Measurements from ENCODE around the gene DMXL1.

The DMXL1 gene

GRCh38 chr5:119270960-119271757, 200.3 kb downstream of the DMXL1 start:
- DNase-seq, result no peak

- no peak for DNase-seq
These were observed 201.2 kb downstream of the DMXL1 start for GRCh38 chr5:119271758-119272730.

DNA sequence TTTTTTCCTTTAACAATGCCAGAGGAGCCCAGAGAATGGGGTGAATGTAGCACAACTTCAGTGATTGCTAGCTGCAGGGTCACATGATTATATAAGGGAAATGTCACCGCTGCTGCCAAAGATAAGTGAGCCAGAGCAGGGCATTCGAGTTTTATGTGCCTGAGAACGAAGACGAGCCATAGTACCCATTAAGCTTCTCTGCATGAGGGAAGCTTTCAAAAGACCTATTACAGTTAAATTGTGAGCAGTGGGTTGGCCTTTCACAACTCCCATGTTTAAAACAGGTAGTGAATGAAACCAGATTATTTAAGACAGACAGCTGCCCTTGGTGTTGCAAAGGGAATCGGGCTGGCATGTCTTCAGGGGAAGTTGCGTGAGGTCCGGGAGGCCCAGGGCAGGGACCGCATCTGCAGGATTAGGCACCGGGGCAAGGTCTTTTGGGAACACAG, 202.5 kb downstream of the DMXL1 start:
- DNase-seq, result no peak

DNA sequence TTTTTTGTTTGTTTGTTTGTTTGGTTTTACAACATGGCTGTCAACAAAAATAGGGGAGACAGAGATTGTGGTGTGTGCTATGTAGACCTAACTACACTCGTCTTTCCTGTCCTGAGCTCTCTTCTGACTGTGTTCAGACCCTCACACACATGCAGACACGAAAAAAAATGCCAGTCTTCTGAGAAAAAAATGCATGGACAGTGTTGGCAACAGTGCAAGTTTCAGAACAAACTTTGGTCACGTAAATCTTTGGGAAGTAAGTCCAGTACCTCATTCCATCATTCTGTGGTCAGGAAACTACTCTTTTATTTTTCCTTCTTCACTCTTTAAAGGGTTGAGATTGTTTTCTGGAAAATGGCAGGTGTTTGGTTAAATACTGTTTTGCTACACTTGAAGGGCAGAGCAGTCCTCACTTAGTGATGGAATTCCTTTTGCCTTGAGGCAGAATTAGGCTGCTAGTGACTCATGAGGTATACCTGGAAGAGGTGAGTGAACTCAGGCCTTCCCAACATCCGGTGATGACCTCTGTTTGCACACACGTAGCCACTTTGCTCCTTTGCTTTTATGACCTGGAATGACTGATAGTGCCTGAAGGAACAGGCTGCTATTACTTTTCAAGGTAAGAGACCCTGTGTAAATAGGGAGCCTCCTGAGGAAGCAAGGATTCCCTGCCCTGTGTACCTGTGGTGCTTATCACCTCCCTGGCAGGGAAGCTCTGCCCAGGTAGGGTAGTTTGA, 203.3 kb downstream of the DMXL1 start:
- no peak for DNase-seq

DNA sequence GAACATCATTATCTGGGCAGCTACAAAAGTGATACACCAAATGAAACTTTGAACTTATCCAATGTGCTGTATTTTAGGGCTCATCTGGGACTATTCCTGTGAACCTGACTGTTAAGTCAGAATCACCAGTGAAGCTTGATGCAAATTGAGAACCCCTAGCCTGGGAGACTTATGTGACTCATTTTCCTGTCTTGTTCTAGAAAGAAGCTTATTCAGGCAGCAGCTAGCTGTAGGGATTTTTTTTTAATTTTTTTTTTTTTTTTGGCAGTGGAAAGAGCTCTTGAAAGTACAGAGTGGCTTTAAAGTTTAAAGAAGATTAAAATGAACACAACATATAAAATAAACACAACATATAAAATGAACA, 203.9 kb downstream of the DMXL1 start:
- DNase-seq, result no peak

DNA sequence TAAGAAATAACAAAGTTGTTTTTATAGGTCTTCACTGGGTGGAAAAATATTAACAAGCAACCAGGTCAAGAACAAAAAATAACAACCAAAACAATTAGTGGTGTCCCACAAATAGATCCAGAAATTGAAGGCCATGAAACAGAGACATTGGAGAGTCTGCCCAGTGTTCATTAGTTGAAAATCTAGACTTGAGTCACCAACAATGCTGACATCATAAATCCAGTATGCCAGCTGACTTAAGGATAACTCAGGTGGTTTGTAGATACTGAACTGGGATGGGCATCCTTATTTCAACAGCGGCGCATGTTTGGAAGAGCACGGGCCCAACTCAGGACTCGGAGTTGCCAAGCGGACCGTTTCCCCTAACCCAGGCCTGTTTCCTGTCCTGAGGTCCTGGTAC, 204.3 kb downstream of the DMXL1 start:
- no peak for DNase-seq

DNA sequence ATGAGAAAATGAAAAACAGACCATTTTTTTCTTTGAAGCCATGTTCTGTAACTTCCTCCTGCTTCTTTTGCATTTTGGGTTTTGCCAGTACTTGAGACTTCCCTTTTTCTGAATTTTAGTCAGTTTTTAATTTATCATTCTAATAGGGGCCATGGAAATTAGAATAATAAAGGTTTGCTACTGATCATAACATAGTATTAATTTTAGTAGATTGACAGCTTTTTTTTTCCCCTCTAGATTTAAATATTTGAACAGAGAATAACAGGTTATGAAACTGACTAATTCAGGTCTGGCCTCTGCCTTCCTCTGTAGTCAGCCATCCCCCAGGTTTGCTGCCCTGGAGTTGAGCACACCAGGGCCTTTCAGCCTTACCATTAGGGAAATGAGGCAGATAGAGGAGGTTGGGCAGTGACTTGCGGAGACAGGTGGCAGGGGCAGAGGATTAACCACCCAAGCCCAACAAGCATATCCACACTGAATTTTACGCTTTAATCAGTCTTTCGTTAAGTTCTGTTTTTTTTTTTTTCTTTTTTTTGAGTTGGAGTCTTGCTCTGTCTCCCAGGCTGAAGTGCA, 204.8 kb downstream of the DMXL1 start:
- DNase-seq, result no peak

DNA sequence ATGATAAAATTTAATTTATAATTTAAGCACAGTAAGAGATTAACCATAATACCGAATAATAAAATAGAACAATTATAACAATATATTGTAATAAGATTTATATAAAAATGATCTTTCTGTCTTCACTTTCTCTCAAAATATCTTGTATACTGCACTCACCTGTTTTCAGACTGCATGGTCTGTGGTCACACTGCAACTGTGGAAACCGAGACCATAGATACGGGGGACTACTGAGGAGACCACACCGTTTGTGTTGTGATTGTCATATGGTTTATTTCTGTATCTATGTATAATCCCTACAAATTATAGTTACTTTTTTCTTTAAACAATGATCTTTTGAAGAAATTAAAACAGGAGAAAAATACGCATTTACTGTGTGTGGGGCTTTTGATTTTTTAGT, 206.1 kb downstream of the DMXL1 start:
- no peak for DNase-seq

DNA sequence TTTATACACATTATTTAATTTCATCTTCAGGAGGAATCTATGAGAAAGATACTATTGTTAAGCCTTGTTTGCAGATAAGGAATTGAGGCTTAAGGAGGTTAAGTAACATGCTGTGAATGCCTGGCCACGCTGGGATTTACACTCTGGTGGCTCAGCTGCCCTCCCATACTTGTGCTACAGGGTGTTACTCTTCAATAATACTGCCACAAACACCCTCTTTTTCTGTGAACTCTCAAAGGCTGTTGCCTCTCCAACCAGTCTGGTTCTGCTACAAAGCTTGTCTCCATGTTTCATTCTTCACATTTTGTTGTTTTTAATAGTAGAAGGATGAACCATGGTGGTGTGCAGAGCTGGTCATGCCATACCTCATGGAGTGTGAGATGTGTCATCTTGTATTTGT, 208.2 kb downstream of the DMXL1 start:
- no peak for DNase-seq

DNA sequence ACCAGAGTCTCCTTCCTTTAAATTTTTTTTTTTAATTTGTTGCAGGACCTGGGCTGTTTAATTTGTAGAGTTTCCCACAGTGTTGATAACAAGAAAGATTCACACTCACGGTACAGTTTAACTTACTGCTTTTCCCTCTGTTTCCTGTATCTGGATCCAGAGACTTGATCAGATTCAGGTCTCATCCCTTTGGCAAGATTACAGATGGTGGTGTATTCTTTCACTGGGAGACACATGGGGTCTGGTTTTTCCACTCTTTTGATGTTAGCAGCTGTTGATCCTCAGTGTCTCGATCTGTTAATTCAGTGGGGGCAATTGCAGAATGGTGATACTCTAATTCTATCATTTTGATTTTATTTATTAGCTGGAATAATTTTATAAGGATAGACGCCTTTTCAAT, 209.5 kb downstream of the DMXL1 start:
- DNase-seq, result no peak

DNA sequence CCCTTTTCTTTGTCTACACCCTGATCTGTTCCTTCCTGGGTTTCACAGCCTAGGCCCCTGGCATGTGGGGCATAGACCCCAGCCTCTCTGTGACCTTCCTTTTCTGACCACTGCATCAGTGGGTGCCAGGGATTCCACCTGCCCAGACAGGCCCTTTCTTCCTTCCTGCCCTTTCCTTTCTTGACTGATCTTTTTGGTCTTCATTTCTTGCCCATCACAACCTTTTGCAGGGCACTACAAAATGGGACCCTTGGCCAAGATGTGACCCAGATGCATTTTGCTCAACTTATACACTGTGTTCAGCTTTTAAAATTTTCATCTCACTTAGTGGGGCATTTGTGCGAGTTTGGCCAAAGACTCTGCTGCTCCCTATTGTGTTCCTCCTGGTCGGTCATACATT, 211.7 kb downstream of the DMXL1 start:
- DNase-seq, result no peak

- no peak for DNase-seq
These were observed 213.1 kb downstream of the DMXL1 start for GRCh38 chr5:119284031-119284430.

DNA sequence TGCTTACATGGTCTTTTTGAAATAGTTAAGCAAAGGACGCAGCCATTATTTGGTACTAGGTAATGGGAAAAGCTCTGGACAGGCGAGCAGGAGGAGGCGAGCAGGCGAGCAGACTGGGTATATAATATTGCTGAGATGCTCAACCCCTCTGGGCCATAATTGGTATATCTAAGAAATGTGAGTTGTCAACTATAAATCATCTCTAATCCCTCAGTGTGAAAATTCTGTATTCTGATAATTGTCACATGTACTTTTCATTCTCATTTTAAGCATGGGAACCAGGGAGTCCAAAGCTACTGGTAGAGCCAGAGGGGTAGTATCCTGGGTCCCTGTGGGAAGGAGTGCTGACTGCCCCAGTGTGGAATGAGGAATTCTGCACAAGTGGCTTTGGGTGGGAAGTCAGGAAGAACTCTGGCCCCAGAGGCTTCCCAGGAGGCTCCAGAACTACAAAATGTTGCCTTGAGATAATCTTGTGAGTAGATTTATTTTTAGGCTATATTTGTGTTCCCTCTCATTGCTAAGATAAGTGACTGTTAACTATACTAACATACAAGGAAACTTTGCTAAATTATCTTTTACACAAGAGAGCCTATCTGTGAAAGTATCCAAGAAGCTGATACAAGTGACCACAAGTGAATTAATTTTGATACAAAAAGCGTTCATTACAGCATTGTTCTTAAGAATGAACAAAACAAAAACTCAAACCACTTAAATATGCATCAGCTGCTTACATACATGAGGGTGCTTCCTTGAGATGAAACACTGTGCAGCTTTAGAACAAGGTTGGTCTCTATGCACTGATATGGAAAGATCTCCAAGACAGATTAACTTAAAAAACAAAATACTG, 214.4 kb downstream of the DMXL1 start:
- no peak for DNase-seq

DNA sequence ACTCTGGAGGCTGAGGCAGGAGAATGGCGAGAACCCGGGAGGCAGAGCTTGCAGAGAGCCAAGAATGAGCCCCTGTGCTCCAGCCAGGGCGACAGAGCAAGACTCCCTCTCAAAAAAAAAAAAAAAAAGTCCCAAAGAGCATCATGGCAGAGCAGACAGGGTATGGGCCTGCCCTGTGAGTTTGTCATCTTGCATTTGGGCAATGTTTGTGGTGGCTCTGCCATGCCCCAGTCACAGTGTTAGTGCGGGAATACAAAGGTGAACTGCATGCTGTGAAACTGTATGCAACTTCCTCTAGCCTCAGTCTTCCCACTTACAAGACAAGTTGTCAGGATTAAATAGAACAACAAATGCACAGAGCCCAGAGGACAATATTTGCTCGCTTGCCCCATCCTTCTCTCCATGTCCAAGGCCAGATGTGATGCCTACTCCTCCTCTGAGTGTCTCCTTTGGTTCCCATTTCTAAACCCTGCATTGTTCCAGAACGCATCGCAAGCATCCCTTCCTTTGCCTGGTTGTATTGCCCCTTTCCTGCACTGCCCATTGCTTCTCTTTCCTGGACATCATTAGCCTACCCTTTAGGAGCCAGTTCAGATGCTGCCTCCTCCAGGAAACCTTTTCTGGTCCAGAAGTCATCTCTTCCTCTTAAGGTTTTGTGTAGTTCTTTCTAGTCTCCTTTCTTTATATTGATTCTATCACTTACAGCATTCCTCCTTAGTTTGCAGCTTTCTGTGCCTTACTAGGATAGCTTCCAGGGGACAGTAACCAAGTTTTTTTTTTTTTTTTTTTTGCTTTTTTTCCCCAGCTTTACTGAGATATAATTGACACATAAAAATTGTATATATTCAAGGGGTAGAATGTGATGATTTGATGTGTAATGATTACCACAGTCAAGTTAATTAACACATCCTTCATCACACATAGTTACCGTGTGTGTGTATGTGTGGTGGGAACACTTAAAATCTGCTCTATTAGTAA, 215.9 kb downstream of the DMXL1 start:
- no peak for DNase-seq

- no peak for DNase-seq
These were observed 216.7 kb downstream of the DMXL1 start for GRCh38 chr5:119287547-119288111.

- no peak for DNase-seq
These were observed 217.6 kb downstream of the DMXL1 start for GRCh38 chr5:119288379-119289033.

DNA sequence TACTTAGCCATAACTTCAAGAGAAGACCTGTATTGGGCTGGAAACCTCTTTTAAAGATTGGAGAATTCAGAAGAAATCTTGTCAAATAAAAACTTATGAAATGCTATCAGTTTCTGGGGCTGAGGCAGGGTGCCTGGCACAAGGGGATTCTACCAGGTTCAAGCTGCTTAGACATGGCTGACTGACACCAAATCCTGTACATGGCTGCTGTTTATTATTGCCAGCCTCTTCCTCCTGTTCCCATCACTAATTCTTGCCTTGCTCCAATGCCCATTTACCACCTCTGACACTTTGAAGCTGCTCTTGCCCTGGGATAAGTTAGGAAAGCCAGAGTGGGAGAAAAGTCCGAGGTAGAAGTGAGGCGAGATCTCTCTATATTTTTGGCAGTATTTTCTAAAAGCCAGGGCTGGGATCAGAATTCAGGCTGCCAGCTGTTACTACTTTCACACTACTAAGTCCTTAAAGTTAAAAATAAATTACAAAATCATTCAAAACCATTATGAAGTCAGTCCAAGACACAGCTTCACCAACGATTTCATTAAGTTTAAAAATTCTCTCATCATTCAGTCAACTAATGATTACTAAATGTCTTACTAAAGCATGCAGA, 218.7 kb downstream of the DMXL1 start:
- no peak for DNase-seq

- no peak for DNase-seq
These were observed 219.3 kb downstream of the DMXL1 start for GRCh38 chr5:119290161-119290569.

DNA sequence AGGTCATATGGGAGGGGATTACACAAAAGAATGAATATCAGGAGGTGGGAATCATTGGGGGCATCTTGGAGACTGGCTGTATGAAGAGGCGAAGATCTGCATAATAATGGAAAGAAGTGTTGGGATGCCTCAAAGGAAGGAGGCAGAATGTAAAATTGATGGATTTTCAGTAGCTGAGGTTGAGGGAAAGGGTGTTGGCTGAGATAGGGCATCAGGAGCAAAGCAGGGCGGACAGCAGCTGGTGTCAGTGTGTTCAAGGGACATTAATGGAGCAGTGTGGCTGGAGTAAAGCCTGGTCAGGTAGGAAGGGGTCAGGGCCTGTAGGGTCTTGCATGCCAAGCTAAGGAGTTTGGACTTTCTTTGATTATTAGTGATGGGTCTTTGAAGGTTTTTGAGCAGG, 219.7 kb downstream of the DMXL1 start:
- DNase-seq, result no peak

All from NK-92 treated with Interleukin-12 subunit alpha and Interleukin-12 subunit beta, amount 100 ng/mL, for 24 hours (cell line).